KOPT-K1 (cell line): ENCODE measurements around the gene KIF14.

Experiments
- H3K27ac ChIP-seq: fragments of 200-600 bp; sonication (generic); 2 replicates; pipeline ENCODE4 v1.5.1; 2016; ENCODE audit warnings: antibody characterized with exemption, mild to moderate bottlenecking, low read depth, low read length; ENCODE audit not compliant: poor library complexity, severe bottlenecking
- H3K36me3 ChIP-seq: fragments of 200-600 bp; sonication (generic); 2 replicates; pipeline ENCODE4 v1.5.1; 2017; ENCODE audit warnings: antibody characterized with exemption, mild to moderate bottlenecking, low read length, moderate library complexity; ENCODE audit not compliant: insufficient read depth
- H3K9me3 ChIP-seq: fragments of 200-600 bp; sonication (generic); 2 replicates; pipeline ENCODE4 v1.5.1; 2017; ENCODE audit warnings: antibody characterized with exemption, low read length, mild to moderate bottlenecking; ENCODE audit not compliant: insufficient read depth, poor library complexity, severe bottlenecking

KIF14 gene

GRCh38 chr1:200505257-200505656 is 115.3 kb downstream of the KIF14 start:
- no peak overlapping the region for H3K27ac ChIP-seq
- no peaks in the 10 kb centered on the region for H3K36me3 ChIP-seq
- H3K9me3 ChIP-seq = no peaks in the 10 kb centered on the region
